ENCODE measurements around the gene SDR42E1.
"Not testable (repeated sequence)": the region's sequence is repeated elsewhere in the genome, so short reads cannot be mapped to it uniquely, and the experiment has no call there.

SDR42E1 gene

GRCh38 chr16:82034981-82035612 lies 23.8 kb upstream of the SDR42E1 start, which contains the start of gene HSD17B2:
TSS of gene HSD17B2 (plus strand) at chr16:82035253. CDS start at chr16:82035425, 172 bp downstream.
- no peak for DNase-seq

GRCh38 chr16:82033683-82034300 lies 22.5 kb upstream of the SDR42E1 start:
- DNase-seq, result no peak

GRCh38 chr16:82033006-82033405 lies 21.7 kb upstream of the SDR42E1 start:
- no peak for DNase-seq

- DNase-seq, result no peak
Measured at GRCh38 chr16:82031116-82032084, 20.1 kb upstream of the SDR42E1 start.

GRCh38 chr16:82027629-82028064 lies 16.4 kb upstream of the SDR42E1 start:
- DNase-seq, result no peak

DNA sequence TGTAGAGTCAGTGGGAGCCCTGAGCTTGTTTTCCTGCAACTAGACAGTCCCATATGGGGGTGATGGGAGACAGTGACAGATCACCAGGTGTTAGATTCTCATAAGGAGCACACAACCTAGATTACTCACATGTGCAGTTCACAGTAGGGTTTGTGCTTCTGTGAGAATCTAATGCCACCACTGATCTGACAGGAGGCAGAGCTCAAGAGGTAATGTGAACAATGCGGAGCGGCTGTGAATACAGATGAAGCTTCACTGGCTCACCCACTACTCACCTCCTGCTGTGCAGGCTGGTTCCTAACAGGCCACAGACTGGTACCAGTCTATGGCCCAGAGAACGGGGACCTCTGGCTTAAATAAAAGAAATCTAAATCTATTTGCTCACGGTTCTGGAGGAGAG lies 13.6 kb upstream of the SDR42E1 start:
- DNase-seq, result no peak

- DNase-seq, result no peak
Measured at GRCh38 chr16:82024316-82024715, 13.0 kb upstream of the SDR42E1 start.

GRCh38 chr16:82023206-82023605 lies 11.9 kb upstream of the SDR42E1 start:
- no peak for DNase-seq

DNA sequence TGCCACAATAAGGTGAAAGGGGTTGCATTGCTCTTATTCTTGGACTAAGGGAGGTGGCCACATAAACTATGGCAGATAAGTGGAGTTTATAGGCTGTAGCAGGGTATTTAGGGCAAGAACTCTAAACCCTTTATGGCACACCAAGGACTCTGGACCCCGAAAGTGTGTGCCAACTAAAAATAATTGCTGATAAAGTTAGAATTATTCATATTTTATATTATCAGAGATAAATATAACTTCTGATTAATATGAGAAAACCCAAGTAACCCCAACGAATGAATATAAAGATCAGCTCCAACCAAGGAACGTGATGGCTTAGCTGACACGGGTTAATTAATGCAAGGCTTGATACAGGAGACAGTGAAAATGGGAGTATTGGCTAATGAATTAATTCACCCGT lies 8.8 kb upstream of the SDR42E1 start:
- no peak for DNase-seq

DNA sequence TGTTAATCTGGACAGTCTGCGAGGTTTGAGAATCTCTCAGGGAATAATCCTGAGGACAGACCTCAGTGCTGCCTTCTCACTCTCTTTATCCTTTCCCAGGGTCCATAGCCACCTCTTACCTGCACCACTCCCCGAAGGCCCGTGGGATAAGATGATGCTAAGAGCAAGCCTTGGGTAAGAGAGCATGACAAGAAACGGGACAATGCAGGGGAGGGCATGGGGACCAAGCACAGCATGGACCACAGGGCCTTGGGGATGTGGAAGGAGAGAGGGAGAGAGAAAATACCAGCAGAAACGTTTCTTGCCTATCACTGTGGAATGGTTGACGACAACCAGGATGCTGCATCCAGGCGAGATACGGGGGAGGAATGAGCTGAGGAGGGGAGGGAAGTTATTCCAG lies 8.3 kb upstream of the SDR42E1 start:
- no peak for DNase-seq

DNA sequence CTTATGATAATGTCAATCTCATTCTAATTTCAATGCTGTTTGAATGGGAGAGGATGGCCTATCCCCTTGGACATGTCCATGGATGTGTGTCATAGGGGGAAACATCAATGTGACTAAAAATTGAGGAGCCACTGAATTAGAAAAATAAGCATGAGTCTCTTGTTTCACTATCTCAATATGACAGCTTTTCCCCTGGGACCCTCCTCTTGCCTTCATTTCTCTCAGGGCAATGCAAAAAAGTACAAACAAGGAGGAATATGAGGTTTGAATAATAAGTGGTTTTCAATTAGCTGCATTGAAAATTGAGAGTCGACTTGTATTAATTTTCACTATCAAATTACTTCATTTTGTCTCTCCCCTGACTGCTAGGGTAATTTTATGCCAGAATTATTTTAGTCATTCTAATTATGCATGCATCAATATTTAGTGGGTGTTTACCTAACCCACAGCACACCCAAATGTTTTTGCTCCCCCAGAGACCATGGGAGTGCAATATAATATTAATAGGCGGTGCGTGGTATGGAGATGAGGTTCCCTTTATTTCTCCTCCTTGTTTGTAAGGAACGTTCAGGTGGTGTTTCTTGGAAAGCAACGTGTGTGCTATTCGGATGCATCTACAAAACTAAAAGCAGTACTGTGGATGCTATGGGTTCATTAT lies 6.8 kb upstream of the SDR42E1 start:
- no peak for DNase-seq

DNA sequence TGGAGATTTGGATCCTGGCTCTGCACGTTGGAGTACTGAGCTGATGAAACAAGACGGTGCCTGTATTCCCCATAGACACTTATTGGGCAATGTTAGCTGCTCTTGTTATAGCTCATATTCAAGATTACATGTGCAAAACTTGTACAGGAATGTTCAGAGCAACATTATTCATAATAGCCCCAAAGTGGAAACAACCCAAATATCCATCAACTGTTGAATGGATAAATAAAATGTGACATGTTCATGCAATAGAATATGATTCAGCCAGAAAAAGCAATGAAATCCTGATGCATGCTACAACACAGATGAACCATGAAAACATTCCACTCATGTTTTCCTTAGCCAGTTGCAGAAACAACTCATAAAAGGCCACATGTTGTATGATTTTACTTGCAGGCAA lies 5.7 kb upstream of the SDR42E1 start:
- no peak for DNase-seq

- no peak for DNase-seq
Measured at GRCh38 chr16:82016263-82016662, 5.0 kb upstream of the SDR42E1 start.

- DNase-seq, result no peak
Measured at GRCh38 chr16:82013139-82013538, 1.9 kb upstream of the SDR42E1 start.

DNA sequence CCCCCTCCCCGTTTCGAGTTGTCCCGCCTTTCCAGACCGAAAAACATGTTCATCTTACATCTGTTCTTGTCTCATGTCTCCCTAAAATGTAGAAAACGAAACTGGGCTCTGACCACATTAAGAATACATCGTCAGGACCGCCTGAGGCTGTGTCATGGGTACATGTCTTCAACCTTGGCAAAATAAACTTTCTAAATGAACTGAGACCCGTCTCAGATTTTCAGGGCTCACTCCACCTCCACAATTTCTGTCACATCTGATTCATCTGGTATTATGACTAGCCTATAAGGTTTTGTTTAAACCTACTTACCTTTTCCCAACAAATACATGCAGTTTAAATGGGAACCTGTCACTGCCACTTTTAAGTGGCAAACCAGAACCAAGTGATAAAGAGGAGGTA lies 621 bp downstream of the SDR42E1 start:
- no peak for DNase-seq

GRCh38 chr16:82009789-82010188 lies 1.5 kb downstream of the SDR42E1 start:
- not testable (repeated sequence) for DNase-seq

GRCh38 chr16:82008957-82009592 lies 2.2 kb downstream of the SDR42E1 start:
- no peak for DNase-seq

- no peak for DNase-seq
Measured at GRCh38 chr16:82007189-82007588, 4.1 kb downstream of the SDR42E1 start.

- no peak for DNase-seq
Measured at GRCh38 chr16:82006036-82006435, 5.2 kb downstream of the SDR42E1 start.

DNA sequence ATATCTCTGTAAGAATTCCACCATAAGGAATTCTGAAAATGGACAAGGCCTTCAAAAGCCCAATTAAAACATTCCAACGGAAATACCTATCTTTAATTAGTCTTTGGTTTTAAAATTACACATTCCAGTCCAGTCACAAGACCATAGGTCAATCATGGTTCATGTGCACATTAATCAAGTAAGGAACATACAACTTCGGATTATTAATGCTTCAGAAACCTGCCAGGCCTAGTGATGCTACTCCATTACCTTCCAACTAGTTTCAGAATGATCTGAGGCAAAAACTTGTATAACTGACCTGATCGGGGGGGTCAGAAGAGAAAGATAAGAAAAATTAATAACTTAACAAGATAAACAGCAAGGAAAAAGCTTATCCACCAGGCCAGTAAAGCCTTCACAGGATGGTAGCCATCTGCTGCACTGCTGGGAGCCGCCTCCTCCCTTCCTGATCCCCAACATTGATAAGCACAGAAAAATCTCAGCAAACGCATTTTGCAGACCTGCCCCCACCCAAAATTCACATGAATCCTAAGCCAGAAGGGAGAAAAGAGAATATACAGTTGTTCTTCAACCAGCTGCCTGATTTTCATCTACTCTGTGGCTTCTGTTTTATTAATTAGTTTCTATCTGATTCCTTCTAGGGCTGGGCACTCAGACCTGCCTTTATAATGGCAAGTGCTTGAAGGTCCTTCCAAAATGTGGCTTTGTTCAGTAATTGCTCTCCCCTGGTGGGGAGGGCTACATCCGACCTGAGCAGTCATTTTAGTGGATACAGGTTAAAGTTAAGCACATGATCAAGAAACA lies 6.0 kb downstream of the SDR42E1 start:
- DNase-seq, result no peak

- no peak for DNase-seq
Measured at GRCh38 chr16:82004601-82005000, 6.7 kb downstream of the SDR42E1 start.

- no peak for DNase-seq
Measured at GRCh38 chr16:82002831-82003230, 8.4 kb downstream of the SDR42E1 start.
